ENCODE measurements around the gene HIVEP3.

Gene HIVEP3

DNA sequence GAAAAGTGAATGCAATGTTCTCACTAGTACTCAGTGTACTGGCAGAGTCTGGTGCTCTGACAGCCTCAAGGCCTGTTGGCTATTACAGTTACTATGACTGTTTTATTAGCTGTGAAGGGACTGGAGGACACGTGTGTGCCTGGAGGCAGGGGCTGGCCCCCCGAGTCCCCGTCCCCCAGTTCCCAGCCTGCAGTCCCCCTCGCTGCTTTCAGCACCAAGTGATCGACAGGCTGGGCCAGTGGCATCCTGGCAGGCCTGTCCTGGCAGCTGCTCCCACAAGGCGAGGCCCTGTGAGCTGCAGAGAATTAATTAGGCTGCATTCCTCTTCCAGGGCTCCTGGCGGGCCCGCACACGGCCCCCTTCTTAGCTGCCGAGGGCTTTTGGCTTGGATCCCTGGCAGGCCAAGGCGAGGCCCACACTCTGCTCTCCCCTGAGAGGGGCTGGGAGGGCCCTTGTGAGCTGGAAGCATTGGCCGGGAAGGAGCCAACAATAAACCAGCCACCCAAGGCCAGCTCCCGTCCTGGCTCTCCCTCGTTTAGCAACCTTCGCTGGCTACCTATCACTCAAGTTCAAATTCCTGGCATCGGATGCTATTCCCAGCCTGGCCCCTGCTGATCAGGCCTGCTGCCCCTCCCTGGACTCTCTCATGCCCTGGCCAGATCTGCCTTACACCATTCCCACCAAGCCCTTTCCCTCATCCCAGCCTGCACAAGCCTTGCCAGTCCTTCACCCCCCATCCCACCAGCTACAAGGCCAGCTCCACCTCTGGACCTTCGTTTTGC is 444.0 kb downstream of the HIVEP3 start:
- ChIA-PET CTCF (interaction anchor here (0.5 to 3.9 kb wide), 7 partner anchors 17 to 1901 kb away, joined by 3 to 33 read pairs (median 3); no protein-coding TSS in a partner anchor), POLR2A (no interaction called here)
- Histone ChIP-seq H3K4me1 (ENCODE audit: control insufficient read depth, insufficient read depth, low read length) (no peaks in the 10 kb centered on the region), H3K4me3 (ENCODE audit: low read depth, low read length) (no peak overlapping the region), H3K27ac (ENCODE audit: extremely low read depth, low read depth, low read length) (no peak overlapping the region), H3K36me3 (ENCODE audit: control insufficient read depth in 2 of 2, insufficient read depth in 1 of 2, low read length in 2 of 2) (no peaks in the 10 kb centered on the region), H3K9me3 (ENCODE audit: control insufficient read depth, insufficient read depth, low read depth, low read length) (no peaks in the 10 kb centered on the region)
- TF ChIP-seq ZNF114 (tag by site-specific recombination; IDR thresholded peaks at IDR 0.05) = no peak
- TF ChIP-seq ZNF223 (tag by site-specific recombination; IDR thresholded peaks at IDR 0.05) = no peak
- TF ChIP-seq FEZF1 (tag by site-specific recombination; IDR thresholded peaks at IDR 0.05) = no peak
- no peak for TF ChIP-seq ZFP37 (tag by site-specific recombination; IDR thresholded peaks at IDR 0.05)

DNA sequence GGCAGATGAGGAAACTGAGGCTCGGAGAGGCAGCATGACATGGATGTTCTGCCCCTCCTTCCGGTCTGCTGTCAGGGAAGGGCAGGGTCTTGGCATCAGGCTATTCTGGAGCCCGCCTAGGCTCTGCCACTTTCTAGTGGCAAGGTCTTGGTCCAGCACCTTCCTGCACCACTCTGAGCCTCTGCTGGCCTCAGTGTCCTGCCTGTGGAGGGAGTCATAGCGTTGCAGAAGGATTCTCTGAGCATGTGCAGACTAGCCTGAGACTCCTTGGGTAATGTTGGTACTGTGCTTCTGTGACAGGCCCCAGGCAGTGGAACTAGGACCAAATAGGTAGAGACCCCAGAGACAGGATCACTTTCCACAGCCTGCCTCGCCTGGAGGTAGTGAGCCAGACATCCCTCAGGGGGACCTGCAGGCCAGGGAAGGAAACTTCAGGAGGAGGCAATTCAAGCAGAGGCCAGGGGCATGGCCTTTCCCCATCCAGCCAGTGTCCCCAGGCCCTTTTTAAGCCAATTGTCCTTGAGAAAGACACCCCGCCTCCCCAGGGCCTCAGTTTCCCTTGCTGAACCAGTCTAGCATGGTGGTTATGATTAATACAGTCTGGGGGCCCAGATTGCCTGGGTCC is 444.9 kb downstream of the HIVEP3 start:
- Histone ChIP-seq H3K4me3 (ENCODE audit: low read depth, low read length) (no peak overlapping the region), H3K4me1 (ENCODE audit: control insufficient read depth, insufficient read depth, low read length) (no peaks in the 10 kb centered on the region), H3K27ac (ENCODE audit: extremely low read depth, low read depth, low read length) (no peak overlapping the region), H3K9me3 (ENCODE audit: control insufficient read depth, insufficient read depth, low read depth, low read length) (no peaks in the 10 kb centered on the region), H3K36me3 (ENCODE audit: control insufficient read depth in 2 of 2, insufficient read depth in 1 of 2, low read length in 2 of 2) (no peaks in the 10 kb centered on the region)
- ChIA-PET CTCF (interaction anchor here (1.1 to 3.9 kb wide), 2 partner anchors 18 to 191 kb away, joined by 3 to 33 read pairs; no protein-coding TSS in a partner anchor), POLR2A (no interaction called here)
- TF ChIP-seq ZBTB8A (tag by site-specific recombination; IDR thresholded peaks at IDR 0.05) (no peak), ZFP41 (tag by site-specific recombination; IDR thresholded peaks at IDR 0.05; ENCODE audit: borderline replicate concordance) (no peak), ZNF544 (tag by site-specific recombination; IDR thresholded peaks at IDR 0.05) (no peak), ZNF677 (tag by site-specific recombination; IDR thresholded peaks at IDR 0.05) (no peak), ZNF624 (tag by site-specific recombination; IDR thresholded peaks at IDR 0.05) (no peak), GLI2 (tag by site-specific recombination; IDR thresholded peaks at IDR 0.05; ENCODE audit: borderline replicate concordance, low read depth) (no peak), ZNF302 (tag by site-specific recombination; IDR thresholded peaks at IDR 0.05; ENCODE audit: low read depth) (no peak), ZNF24 (tag by site-specific recombination; IDR thresholded peaks at IDR 0.05) (no peak), EGR2 (tag by site-specific recombination; IDR thresholded peaks at IDR 0.05; ENCODE audit: low read depth) (no peak), ZNF768 (tag by site-specific recombination; IDR thresholded peaks at IDR 0.05) (no peak), GLI4 (tag by site-specific recombination; IDR thresholded peaks at IDR 0.05) (no peak), ZNF670 (tag by site-specific recombination; IDR thresholded peaks at IDR 0.05; ENCODE audit: low read depth) (no peak), ZIC2 (tag by site-specific recombination; IDR thresholded peaks at IDR 0.05) (no peak), ZNF792 (tag by site-specific recombination; IDR thresholded peaks at IDR 0.05) (no peak), ZNF747 (tag by site-specific recombination; IDR thresholded peaks at IDR 0.05) (no peak), SCRT1 (tag by site-specific recombination; IDR thresholded peaks at IDR 0.05; ENCODE audit: borderline replicate concordance) (no peak), MYNN (tag by site-specific recombination; IDR thresholded peaks at IDR 0.05; ENCODE audit: borderline replicate concordance) (no peak)
- TF ChIP-seq, protein P1, sequence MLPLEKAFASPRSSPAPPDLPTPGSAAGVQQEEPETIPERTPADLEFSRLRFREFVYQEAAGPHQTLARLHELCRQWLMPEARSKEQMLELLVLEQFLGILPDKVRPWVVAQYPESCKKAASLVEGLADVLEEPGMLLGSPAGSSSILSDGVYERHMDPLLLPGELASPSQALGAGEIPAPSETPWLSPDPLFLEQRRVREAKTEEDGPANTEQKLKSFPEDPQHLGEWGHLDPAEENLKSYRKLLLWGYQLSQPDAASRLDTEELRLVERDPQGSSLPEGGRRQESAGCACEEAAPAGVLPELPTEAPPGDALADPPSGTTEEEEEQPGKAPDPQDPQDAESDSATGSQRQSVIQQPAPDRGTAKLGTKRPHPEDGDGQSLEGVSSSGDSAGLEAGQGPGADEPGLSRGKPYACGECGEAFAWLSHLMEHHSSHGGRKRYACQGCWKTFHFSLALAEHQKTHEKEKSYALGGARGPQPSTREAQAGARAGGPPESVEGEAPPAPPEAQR (tag by site-specific recombination; IDR thresholded peaks at IDR 0.05) = no peak
- TF ChIP-seq, protein P2, sequence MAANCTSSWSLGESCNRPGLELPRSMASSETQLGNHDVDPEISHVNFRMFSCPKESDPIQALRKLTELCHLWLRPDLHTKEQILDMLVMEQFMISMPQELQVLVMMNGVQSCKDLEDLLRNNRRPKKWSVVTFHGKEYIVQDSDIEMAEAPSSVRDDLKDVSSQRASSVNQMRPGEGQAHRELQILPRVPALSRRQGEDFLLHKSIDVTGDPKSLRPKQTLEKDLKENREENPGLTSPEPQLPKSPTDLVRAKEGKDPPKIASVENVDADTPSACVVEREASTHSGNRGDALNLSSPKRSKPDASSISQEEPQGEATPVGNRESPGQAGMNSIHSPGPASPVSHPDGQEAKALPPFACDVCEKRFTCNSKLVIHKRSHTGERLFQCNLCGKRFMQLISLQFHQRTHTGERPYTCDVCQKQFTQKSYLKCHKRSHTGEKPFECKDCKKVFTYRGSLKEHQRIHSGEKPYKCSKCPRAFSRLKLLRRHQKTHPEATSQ (tag by site-specific recombination; IDR thresholded peaks at IDR 0.05) = no peak

All from HEK293 (cell line).